Activated T-cell treated with anti-CD3 and anti-CD28 coated beads for 4 hours (primary cell): ENCODE results near the gene MCU.

Experiments
- DNase-seq: peaks from one replicate; pipeline ENCODE4 v3.0.0-alpha.2; 2020

Gene MCU

GRCh38 chr10:72810976-72811375, 119.0 kb downstream of the MCU start:
- no peak for DNase-seq

- DNase-seq: no peak
Observed at GRCh38 chr10:72812415-72812752, 120.4 kb downstream of the MCU start.

DNA sequence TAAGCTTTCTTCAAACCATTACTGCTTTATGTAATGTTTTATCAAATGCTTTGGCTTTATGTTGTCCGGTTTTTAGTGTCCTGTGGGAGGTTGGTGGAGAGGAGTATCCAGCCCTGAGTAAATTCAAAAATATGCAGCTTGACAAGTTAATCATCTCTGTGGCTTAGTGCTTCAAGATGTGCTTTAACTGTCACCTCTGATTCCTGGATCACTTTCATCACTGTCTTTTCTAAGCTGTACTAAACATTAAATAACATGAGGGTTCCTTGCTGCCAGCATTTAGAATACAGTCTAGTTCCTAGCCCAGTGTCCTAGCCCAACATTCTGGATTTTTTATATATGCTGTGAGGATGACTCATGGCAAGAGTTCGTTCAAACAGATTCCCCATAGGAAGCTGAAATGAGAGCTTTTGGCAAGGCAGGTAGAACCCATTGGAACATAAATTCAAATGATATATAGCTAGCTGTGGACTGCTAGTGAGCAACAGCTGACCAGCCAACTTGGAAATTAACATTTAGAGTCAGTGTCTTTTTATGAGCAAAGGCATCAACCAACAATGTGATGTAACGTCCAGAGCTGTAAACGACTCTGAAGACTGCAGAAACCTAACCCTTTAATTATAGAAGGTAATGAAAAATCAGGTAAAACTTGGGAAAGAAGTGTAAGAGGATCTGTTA, 120.9 kb downstream of the MCU start:
- no peak for DNase-seq

DNA sequence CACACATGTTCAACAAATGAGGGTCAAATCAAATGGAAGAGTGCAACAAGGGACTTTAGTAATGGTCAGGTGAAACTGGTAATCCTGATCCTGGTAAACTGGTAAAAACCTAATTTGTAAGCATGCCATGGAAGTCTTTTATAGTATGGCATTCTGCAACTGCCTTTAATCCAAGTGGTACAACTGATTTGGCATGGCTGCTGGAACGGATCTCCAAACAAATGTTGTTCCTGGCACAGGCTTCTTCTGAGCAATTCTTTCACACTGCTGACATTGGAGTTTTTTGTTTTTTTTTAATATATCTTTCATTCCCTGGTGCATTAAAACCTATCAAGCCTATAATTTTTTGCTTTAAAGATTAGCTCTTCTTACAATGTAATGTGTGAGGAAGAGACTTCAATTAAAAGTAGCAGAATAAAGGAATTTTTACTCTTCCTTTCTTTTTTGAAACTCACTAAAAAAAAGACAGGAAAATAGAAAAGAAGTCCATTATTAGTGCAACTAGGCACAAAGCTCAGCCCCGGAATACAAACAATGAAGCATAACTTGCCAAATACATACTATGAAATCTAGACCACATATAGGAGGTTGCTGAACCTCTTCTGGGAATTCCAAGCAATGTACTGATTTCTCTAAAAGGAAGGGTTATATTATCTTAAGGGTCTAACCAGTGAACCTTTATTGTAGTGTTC, 122.3 kb downstream of the MCU start:
- no peak for DNase-seq

- no peak for DNase-seq
Observed at GRCh38 chr10:72816565-72816964, 124.6 kb downstream of the MCU start.

DNA sequence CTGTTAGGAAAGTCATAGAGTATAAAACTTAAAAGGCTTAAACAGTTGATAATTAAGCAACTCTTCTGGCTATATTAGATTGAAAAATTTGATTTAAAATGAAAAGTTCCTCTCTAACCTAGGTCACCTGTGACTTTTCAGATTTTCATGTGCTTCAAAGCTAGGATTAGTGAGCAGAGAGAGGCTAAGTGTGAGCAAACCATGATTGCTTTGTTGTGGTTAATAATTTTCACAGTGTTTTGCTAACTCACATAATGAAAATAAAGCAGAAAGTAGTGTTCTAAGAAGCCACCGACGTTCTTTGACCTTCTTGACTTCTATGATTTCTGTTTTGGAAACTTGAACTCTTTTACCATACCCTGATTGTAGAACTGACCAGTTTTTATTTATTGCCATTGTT, 126.1 kb downstream of the MCU start:
- DNase-seq: no peak

DNA sequence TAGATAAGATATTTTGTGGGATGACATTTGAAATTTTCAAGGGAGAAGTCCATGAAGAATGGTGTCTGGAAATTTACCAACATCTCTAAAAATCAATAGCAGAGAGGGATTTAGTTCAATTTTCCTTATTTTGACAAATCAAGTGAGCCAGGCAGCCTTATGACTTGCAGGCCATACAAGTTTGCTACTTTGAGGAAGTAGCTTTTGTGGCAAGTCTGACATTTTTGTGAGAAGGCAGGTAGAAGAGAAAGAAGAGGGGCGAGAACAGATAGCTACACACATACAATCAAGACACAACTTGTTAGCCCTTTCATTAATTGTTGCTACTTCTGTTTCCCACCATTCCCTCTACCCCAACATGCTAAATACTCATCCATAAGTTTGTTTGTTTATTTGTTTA, 127.1 kb downstream of the MCU start:
- DNase-seq: no peak

DNA sequence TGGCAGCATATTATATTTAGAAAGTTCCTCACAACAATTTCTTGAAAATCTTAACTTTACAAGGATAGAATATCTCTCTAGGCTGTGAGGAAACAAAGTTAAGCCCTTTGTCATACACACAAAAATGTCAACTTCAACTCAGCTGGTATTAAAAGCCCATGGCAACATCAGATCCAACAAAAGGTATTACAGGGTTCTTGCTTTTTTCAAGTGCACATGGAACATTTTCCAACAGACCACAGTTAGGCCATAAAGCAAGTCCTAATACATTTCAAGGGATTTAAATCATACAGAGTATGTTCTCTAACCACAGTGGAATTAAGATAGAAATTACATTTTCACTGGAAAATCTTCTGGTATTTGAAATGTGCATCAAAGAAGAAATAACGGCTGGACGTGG, 129.7 kb downstream of the MCU start:
- DNase-seq: no peak

GRCh38 chr10:72822342-72822986, 130.5 kb downstream of the MCU start:
- no peak for DNase-seq

GRCh38 chr10:72825163-72825562, 133.2 kb downstream of the MCU start:
- DNase-seq: no peak

DNA sequence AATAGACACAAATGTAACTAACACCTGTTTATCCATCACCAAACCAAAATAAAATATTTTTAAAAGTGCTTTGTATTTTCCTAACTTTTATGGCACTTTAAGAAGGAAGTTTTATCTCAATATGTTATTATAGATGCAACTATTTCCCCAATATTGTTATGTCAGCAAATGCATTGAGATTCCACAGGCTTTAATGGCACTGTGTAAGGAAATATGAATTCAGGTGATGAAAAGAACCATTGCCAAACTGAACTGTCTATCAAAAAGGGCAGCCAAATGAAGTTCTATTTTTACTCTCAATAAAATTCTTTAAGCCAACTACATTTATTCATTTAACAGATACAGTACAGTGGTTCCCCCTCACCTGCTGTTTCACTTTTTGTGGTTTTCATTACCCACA, 134.4 kb downstream of the MCU start:
- no peak for DNase-seq

- no peak for DNase-seq
Observed at GRCh38 chr10:72828294-72828693, 136.4 kb downstream of the MCU start.

DNA sequence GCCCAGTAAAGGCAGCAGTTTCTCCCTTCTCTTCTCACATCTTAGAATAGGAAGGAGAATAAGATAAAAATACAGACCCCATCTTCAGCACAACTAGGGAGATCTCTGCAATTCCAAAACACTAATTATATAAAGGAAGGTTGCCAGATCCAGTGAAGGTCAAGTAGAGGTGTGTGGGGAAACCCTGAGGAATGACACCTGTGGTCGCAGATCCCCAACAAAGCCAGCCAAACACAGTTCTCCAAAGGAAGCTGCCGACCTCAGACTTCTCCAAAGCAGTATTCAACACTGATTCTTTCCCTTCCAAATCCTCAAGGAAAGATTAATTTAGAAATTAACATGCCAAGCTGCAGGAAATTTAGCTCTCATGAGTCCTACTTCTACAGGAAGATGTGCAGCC, 138.7 kb downstream of the MCU start:
- no peak for DNase-seq

- no peak for DNase-seq
Observed at GRCh38 chr10:72831696-72832409, 139.9 kb downstream of the MCU start.

- DNase-seq: no peak
Observed at GRCh38 chr10:72832701-72833100, 140.8 kb downstream of the MCU start.

GRCh38 chr10:72834183-72834825, 142.4 kb downstream of the MCU start:
- DNase-seq: no peak

DNA sequence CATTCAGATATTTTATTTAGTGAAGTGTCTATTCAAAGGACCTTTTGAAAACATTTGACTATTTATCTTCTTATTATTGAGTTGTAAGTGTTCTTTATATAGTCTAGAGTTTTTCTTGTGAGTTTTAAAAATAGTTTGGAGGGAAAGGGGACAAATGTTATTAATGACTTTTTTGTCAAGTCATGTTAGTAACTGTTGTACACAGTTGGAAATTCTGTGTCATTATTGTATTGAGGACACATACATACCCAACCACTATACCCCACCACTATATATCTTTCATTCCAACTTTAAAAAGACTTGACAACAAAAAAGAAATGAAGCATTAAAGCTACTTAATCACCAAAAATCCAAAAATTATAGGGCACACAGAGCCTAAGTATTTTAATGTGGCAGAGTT, 148.4 kb downstream of the MCU start:
- DNase-seq: no peak

DNA sequence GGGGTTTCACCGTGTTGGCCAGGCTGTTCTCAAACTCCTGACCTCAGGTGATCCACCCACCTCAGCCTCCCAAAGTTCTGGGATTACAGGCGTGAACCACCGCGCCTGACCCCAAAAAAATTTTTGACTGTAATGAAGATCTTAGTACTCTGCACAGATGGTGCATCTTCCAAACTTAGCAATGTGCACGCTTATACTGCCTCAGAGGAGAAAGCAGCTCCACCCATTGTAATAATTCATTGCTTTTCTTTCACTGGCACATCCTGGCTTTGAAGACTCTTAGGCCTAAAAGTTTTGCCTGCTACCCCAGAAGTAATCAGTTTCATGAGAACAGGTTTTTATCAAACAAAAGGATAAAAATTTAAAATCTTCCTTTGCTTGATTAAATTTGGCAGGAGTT, 149.5 kb downstream of the MCU start:
- no peak for DNase-seq

- no peak for DNase-seq
Observed at GRCh38 chr10:72842164-72842563, 150.2 kb downstream of the MCU start.

GRCh38 chr10:72846238-72846637, 154.3 kb downstream of the MCU start:
- DNase-seq: no peak

- no peak for DNase-seq
Observed at GRCh38 chr10:72847681-72848080, 155.7 kb downstream of the MCU start.

DNA sequence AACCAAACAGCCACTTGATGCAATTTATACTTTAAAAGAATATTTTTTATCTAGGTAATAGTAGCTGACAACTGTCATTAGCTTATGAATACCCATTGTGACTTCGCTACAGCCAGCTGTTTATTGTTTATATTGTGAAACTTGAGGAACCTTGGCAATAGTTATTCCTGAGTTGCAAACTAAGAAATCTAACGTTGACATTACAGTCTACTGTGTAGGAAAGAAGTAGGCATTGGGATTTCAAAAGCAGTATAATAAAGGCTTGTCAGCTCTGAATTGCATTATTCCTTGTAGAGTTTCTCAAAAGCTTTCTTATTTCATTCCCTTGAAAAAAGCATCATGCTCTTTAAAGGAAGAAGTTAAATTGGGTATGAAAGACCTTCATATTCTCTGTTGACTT, 158.9 kb downstream of the MCU start:
- DNase-seq: no peak

DNA sequence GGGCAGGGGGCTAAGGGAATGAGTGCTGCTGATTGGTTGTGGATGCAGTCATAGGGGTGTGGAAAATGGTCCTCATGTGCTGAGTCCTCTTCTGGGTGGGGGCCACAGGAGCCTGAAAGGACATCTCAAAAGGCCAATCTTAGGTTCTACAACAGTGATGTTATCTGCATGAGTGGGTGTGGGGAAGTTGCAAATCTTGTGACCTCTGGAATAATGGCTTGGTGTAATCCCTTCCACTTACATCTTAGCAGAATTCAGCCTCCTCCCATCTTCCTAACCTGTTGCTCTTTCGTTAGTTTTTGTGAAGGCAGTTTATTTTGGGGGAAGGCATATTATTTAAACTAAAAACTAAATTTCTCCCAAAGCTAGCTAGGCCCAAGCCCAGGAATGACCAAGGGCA, 159.6 kb downstream of the MCU start:
- DNase-seq: no peak
